Neural cell (in vitro differentiated cells): ENCODE measurements around the gene SLC41A3. TPM values are rescaled to one million over a fixed set of nuclear protein-coding genes. Genes with fewer than 3 reads are reported as not detected.

Experiments
- H2AFZ ChIP-seq: fragments of 200-600, 300-800 bp; sonication (generic), shearing (Covaris generic); 2 replicates; pipeline ENCODE4 v1.6.0; 2014; ENCODE audit warnings: low read depth, mild to moderate bottlenecking, antibody characterized with exemption, low read length, moderate library complexity
- H3F3A ChIP-seq: fragments of 200-600 bp; shearing (Covaris generic); 2 replicates; pipeline ENCODE4 v1.6.1; 2016; ENCODE audit warnings: mild to moderate bottlenecking, moderate library complexity, mixed read lengths, antibody characterized with exemption, low read length; ENCODE audit not compliant: insufficient read depth, poor library complexity, severe bottlenecking
- H3K27ac ChIP-seq: fragments of 200-600, 300-800 bp; sonication (generic), shearing (Covaris generic); 2 replicates; pipeline ENCODE4 v1.5.1; 2014; ENCODE audit warnings: mild to moderate bottlenecking, low read length, moderate library complexity
- H3K27me3 ChIP-seq: fragments of 300-800, 200-600 bp; sonication (generic), shearing (Covaris generic); 2 replicates; pipeline ENCODE4 v1.6.0; 2014; ENCODE audit warnings: mild to moderate bottlenecking, low read depth, low read length, moderate library complexity; ENCODE audit not compliant: insufficient read depth
- H3K36me3 ChIP-seq: fragments of 300-800, 200-600 bp; sonication (generic), shearing (Covaris generic); 2 replicates; pipeline ENCODE4 v1.5.1; 2014; ENCODE audit warnings: mild to moderate bottlenecking, antibody characterized with exemption, low read length, moderate library complexity; ENCODE audit not compliant: insufficient read depth
- H3K4me2 ChIP-seq: fragments of 300-800, 200-600 bp; sonication (generic), shearing (Covaris generic); 2 replicates; pipeline ENCODE4 v1.6.0; 2014; ENCODE audit warnings: mild to moderate bottlenecking, low read length
- H3K4me3 ChIP-seq: fragments of 300-800, 200-600 bp; sonication (generic), shearing (Covaris generic); 2 replicates; pipeline ENCODE4 v1.5.1; 2014; ENCODE audit warnings: mild to moderate bottlenecking, low read length, moderate library complexity
- H3K79me2 ChIP-seq: fragments of 200-600 bp; shearing (Covaris generic); replicated peaks from 2 replicates; pipeline ENCODE4 v1.6.0; 2014; ENCODE audit warnings: mild to moderate bottlenecking, low read length, moderate library complexity; ENCODE audit not compliant: insufficient read depth
- H3K9ac ChIP-seq: fragments of 300-800, 200-600 bp; sonication (generic), shearing (Covaris generic); 2 replicates; pipeline ENCODE4 v1.6.1; 2016; ENCODE audit warnings: mild to moderate bottlenecking, low read length, mixed read lengths
- H3K9me2 ChIP-seq: fragments of 200-600 bp; shearing (Covaris generic); 2 replicates; pipeline ENCODE4 v1.6.1; 2016; ENCODE audit warnings: mild to moderate bottlenecking, low read length, mixed read lengths; ENCODE audit not compliant: insufficient read depth
- H3K9me3 ChIP-seq: fragments of 200-600, 300-800 bp; sonication (generic), shearing (Covaris generic); 2 replicates; pipeline ENCODE4 v1.6.1; 2016; ENCODE audit warnings: mild to moderate bottlenecking, mixed run types, low read length, moderate library complexity, mixed read lengths
- H4K20me1 ChIP-seq: fragments of 200-600 bp; shearing (Covaris generic); 2 replicates; pipeline ENCODE4 v1.6.1; 2016; ENCODE audit warnings: mild to moderate bottlenecking, mixed run types; ENCODE audit not compliant: insufficient read depth
- CTCF ChIP-seq: fragments of 450-650 bp; IDR thresholded peaks from 2 replicates; pipeline ENCODE4 v1.5.1; 2014; ENCODE audit warnings: antibody characterized with exemption, mild to moderate bottlenecking, moderate library complexity; ENCODE audit not compliant: poor library complexity, severe bottlenecking
- EP300 ChIP-seq: fragments of 450-650 bp; conservative IDR thresholded peaks from 2 replicates; pipeline ENCODE4 v1.6.1; 2014; ENCODE audit warnings: antibody characterized with exemption, mild to moderate bottlenecking, moderate library complexity; ENCODE audit not compliant: poor library complexity, severe bottlenecking
- EZH2 ChIP-seq: fragments of 200-600, 300-800 bp; shearing (Covaris generic), sonication (generic); IDR thresholded peaks from 2 replicates; pipeline ENCODE4 v1.6.1; 2014; ENCODE audit warnings: antibody characterized with exemption, low read length, borderline replicate concordance, mild to moderate bottlenecking; ENCODE audit not compliant: insufficient read depth, poor library complexity, severe bottlenecking
- MXI1 ChIP-seq: fragments of 450-650 bp; conservative IDR thresholded peaks from 2 replicates; pipeline ENCODE4 v1.6.1; 2014; ENCODE audit warnings: antibody characterized with exemption, mild to moderate bottlenecking; ENCODE audit not compliant: poor library complexity, severe bottlenecking
- POLR2AphosphoS5 ChIP-seq: IDR thresholded peaks from 2 replicates; pipeline ENCODE4 v1.6.1; 2012
- RAD21 ChIP-seq: fragments of 450-650 bp; conservative IDR thresholded peaks from 2 replicates; pipeline ENCODE4 v1.6.1; 2014; ENCODE audit warnings: antibody characterized with exemption, mild to moderate bottlenecking, moderate library complexity
- REST ChIP-seq: IDR thresholded peaks from 2 replicates; pipeline ENCODE4 v1.6.1; 2012; ENCODE audit warnings: borderline replicate concordance
- SMC3 ChIP-seq: fragments of 450-650 bp; conservative IDR thresholded peaks from 2 replicates; pipeline ENCODE4 v1.6.1; 2014; ENCODE audit warnings: antibody characterized with exemption, mild to moderate bottlenecking, moderate library complexity; ENCODE audit not compliant: poor library complexity
- TAF1 ChIP-seq: IDR thresholded peaks from 2 replicates; pipeline ENCODE4 v1.6.1; 2012; ENCODE audit warnings: low read depth
- polyA plus RNA-seq: library from polyadenylated mRNA; depleted of rRNA; stranded (reverse); fragments of >200 nt; gene quantifications from 2 replicates; pipeline ENCODE4 v1.2.3, GENCODE V29; 2014

Gene SLC41A3
- polyA plus RNA-seq, 1 donor from 2014 or later, result 80.0 TPM

GRCh38 chr3:126065876-126066275, 18.0 kb downstream of the SLC41A3 start:
- H3K27ac ChIP-seq, result no peak overlapping the region

GRCh38 chr3:126064627-126065258, 19.2 kb downstream of the SLC41A3 start:
- H2AFZ ChIP-seq, result no peak overlapping the region
- H3F3A ChIP-seq, result no peaks in the 10 kb centered on the region
- no peak overlapping the region for H3K4me2 ChIP-seq
- TF ChIP-seq CTCF (no peak), MXI1 (no peak), RAD21 (no peak), SMC3 (no peak), POLR2AphosphoS5 (no peak), REST (no peak), EZH2 (no peak), TAF1 (no peak), EP300 (no peak)
- no peaks in the 10 kb centered on the region for H3K36me3 ChIP-seq
- H3K9me3 ChIP-seq, result no peaks in the 10 kb centered on the region
- H4K20me1 ChIP-seq, result no peaks in the 10 kb centered on the region
- no peaks in the 10 kb centered on the region for H3K27me3 ChIP-seq
- H3K9ac ChIP-seq, result no peak overlapping the region
- H3K4me3 ChIP-seq, result no peak overlapping the region
- H3K27ac ChIP-seq, result no peak overlapping the region
- peaks cover 3% of the 10 kb centered on the region for H3K79me2 ChIP-seq
- H3K9me2 ChIP-seq, result no peaks in the 10 kb centered on the region

More at GRCh38 chr3:126065876-126066275, 18.0 kb downstream of the SLC41A3 start:
- no peaks in the 10 kb centered on the region for H3K9me3 ChIP-seq
- H4K20me1 ChIP-seq, result no peaks in the 10 kb centered on the region
- no peak overlapping the region for H3K4me2 ChIP-seq
- H3K27me3 ChIP-seq, result no peaks in the 10 kb centered on the region
- no peak overlapping the region for H3K4me3 ChIP-seq
- H3K79me2 ChIP-seq, result peaks cover 3% of the 10 kb centered on the region
- no peaks in the 10 kb centered on the region for H3F3A ChIP-seq
- TF ChIP-seq RAD21 (no peak), CTCF (no peak), TAF1 (no peak)
- no peaks in the 10 kb centered on the region for H3K9me2 ChIP-seq
- H2AFZ ChIP-seq, result no peak overlapping the region
- H3K9ac ChIP-seq, result no peak overlapping the region
- H3K36me3 ChIP-seq, result no peaks in the 10 kb centered on the region
